HG02763 (cell line): Measurements from ENCODE around the gene TNS3.
"Not testable (repeated sequence)": the region's sequence is repeated elsewhere in the genome, so short reads cannot be mapped to it uniquely, and the experiment has no call there.

Source experiments
- ATAC-seq: cut with Tn5 transposase; IDR thresholded peaks from one replicate; pipeline ENCODE4 v1.9.1; 2021; ENCODE audit warnings: mild to moderate bottlenecking, moderate library complexity; ENCODE audit not compliant: unreplicated experiment

The TNS3 gene

DNA sequence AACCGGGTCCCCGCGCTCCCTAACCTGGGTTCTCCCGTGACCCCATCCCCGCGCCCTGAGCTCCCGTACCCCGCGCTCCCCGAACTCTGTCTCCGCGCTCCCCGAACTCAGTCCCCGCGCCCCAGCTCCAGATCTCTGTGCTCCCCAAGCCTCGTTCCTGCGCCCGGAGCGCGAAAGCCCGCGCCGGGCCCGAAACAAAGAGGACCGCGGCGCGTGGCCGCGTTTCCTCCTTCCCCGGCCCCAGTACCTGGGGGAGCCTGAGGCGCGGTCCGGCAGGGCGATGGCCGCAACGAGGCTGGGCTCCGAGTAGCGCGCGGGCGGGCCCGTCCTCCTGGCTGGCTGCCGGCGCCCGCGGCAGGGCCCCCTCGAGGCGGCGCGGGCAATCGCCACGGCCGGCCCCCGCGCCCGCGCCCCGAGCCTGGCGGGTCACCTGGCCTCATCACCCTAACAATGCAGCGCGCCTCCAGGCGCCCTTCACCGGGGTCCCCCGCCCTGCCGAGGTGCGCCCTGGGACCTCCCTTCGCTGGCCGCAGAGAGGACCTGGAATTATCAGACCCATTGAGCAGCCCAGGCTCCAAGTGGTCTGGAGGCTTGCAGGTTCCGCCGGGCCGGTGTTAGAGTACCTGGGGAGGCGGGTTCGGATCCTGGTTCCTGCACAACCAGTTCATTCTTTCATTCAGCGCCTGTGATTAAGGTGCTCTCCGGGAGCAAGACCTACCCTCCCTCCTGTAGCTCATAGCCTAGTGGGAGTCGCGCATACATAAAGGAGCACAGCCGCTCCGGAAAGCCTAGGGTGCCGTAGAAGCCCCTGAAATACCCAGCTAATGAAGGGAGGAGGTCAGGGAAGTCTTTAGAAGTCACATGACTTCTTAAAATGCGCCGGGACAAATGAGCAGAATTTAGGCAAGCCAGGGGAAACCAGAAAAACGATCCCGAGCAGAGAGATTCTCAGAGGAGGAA lies at the start of gene TNS3:
TNS3 (minus strand) TSS at position 308 of the 960 bp plus-strand sequence. CDS start 142,475 bp downstream, outside the sequence.
- ATAC-seq, result no peak

DNA sequence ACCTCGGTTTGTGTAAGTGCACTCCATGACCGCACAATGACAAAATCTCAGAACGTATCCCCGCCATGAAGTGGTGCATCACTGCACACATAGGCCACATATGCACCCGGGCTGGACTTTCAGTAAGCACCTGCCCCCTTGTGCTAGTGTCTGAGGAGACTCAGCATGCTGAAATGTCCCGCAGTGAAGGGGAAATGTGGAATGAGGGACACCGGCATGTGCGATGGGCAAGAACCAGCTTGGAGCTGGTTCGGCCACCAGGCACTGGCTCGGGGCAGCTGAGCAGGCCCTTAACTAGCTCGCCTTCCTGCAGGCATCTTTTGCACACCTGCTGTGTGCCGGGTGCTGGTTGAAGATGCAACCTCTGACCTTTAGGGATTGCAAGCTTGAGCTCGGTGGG lies 49.8 kb upstream of the TNS3 start:
- ATAC-seq, result no peak

- ATAC-seq, result no peak
Measured at GRCh38 chr7:47627580-47628283, 45.8 kb upstream of the TNS3 start.

DNA sequence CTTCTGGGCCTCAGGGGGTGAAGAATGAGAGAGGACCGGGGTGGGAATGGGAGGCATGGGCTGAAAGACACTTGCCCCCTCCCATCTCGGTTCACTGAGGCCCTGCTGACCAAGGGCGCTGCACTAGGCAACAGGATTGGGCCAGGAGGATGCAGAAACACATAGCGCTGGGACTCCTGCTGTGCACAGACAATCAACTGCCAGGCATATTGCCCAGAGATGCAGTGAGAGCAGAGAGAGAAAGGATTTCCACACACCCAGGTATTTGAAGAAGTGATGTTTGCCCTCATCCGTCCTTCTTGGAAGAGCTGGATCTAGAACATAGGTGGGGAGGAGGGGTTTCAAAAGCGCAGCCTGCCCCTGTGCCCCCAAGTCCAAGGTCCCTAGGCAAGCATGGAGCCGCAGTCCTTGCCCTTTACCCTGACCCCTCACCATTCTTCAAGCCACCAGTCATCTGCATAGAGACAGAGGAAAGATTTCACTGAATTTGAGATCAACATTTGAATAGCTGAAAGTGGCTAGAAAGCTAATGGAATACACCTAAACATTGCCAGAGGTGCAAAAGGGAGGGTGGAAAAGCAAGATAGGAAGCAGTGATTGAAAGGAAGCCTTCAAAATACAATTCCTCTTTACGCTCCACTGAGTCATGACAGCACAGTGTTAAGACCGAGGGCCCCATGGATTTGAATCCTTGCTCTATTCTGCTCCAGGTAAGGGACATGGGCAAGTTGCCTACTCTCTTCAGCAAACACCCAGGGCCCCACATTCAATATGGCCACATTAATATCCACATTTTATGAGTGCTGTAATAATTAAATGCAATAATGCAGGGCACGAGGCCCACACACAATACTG lies 44.2 kb upstream of the TNS3 start:
- no peak for ATAC-seq

DNA sequence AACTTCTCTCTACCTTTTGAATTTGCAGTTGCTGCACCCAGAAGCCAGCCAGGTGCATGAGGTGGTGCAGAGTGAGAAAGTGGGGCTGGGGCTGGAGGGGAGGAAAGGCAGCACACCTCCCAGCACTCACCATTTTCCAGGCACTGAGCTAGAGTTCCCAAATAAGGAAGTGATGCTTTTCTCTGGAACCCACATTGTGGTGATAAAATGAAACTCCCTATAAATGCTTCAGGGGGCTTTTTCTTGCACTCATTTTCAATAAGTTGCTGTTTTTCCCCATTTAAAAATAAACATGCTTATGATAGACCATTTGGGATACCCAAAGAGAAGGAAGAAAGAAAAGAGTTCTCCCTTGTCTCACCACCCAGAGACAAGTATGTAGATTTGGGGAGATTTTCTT lies 42.8 kb upstream of the TNS3 start:
- no peak for ATAC-seq

DNA sequence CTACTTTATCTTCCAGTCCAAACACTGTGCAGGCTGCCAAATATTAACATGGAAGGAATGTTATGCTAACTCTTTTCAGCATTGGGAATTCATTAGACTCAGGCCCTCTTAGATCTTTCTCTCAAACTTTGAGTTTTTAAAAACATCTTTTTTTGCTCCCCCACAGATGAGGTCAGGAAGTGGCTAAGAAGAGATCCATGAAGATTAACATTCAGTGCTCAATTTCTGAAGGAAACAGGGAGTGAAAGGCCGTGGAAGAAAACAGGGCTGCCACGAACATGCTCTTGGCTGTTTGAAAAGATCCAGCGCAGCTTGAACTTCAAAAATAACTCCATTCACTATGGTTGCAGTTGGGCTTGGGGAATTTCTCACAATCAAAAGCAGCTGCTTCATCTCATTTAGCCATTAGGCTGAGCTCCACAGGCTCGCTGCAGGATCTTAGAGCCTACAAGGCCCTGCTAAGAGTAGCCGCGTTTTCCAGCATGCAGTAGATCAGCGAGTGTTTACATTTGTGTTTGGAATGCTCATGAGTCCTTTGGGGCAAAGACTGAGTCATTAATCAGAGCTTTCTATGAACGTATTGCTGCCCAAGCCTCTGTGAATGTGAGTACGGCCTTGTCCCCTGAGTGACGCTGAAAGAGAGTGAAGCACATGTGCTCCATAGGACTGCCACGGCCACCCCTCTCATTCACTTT lies 41.2 kb upstream of the TNS3 start:
- no peak for ATAC-seq

DNA sequence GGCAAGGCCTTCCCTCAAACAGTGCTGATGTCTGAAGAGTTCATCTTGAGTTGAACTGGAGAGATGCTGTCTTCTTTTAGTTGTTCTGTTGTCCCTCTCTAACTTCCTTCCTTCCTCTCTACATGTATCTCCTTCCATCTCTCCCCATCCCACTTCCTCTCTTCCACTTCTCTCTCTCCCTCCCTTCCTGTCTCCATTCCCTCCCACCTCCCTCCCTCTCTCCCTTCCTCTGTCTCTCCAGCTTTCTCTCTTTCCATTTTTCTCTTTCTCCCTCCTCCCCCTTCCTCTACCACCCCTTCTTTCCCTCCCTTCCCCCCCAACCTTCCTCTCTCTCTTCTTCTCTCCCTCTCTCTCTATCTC lies 40.7 kb upstream of the TNS3 start:
- no peak for ATAC-seq

- ATAC-seq, result no peak
Measured at GRCh38 chr7:47621979-47622561, 40.2 kb upstream of the TNS3 start.

DNA sequence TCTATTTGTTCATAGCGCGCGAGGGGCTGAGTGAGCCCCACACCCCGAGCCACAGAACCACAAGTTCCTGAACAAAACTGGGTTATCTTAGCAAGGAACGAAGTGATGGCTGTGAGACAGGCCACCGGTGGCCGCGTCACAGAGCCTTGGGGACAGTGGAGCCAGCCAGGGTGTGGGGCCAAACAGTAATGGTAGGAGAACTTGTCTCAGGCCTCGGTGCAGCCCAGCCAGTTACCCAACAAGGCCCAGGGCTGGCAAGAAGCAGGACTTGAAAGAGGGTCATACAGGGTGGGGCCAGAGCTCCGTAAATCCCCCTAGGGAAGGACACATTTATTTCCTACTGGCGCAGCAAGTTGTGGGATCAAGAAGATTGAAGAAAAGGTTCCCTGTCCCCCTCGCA lies 39.4 kb upstream of the TNS3 start:
- ATAC-seq, result no peak

DNA sequence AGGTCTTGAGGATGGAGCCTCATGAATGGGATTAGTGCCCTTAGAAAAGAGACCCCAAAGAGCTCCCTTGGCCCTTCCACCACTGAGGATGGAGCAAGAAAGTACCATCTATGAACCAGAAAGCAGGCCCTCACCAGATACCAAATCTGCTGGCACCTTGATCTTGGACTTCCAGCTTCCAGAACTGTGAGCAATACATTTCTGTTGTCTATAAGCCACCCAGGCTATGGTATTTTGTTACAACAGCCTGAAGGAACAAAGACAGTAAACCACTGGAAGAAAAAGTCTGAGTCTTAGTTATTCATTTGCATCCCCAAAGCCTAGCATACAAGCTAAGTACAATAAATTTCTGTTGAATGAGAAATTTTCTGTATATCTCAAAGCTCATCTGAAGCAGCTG lies 37.9 kb upstream of the TNS3 start:
- ATAC-seq, result no peak

DNA sequence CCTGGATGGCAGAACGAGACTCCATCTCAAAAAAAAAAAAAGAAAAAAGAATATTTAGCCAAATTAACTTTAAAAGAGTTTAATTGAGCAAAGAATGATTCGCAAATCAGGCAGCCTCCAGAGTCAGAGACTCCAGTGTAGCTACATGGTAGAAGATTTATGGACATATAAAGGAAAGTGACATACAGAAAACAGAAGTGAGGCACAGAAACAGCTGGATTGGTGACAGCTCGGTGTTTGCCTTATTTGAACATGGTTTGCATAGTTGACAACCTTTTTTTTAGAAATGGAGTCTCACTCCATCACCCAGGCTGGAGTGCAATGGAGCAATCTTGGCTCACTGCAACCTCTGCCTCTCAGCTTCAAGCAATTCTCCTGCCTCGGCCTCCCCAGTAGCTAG lies 35.2 kb upstream of the TNS3 start:
- ATAC-seq, result no peak

- ATAC-seq, result no peak
Measured at GRCh38 chr7:47614450-47614849, 32.5 kb upstream of the TNS3 start.

DNA sequence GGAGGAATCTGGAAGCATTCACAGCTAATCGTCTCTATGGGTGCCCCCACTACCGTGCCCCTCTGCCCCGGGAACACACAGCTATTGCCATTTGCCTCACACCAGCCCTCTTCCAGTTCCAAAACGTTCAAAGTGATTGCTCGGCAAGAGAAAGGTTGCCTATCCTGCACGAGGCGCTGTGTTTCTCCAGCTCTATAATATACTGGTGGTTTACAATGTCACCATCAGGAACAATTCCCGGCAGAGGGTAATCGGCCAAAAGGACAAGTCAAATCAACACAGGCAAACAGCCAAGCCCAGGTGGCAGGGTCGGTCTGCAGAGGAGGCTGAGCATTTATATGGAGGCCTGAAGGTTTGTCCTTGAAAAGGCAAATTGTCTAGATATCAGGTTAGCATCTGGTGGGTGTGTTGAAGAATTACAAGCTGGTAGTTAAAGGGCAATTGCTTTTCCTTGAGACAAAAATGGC lies 29.2 kb upstream of the TNS3 start:
- ATAC-seq, result no peak

GRCh38 chr7:47610506-47611044 lies 28.7 kb upstream of the TNS3 start:
- ATAC-seq, result no peak

DNA sequence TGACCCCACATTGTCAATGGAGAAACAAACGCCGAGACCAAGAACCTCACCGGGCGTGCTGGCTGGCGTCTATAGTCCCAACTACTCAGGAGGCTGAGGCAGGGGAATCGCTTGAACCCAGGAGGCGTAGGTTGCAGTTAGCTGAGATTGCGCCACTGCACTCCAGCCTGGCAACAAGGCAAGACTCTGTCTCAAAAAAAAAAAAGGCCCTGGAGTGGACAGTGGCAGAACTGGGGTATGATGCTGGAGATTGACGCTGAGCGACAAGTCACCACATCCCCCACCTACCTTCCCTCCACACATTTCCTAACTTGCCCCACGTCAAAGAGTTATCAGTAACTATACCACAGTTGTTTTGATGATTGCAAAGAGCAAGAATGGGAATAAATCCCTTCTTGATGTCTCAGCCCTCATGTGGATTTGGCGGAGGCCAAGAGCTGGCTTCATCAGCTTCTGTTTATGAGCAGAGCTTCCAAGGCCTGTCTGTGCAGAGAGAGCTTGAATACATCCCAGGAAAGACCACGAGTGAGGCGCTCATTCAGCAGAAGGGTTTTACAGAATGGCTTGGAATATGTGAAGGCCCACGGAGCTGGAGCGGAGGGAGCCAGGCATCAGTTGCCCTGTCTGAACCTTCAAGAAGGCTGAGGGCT lies 28.0 kb upstream of the TNS3 start:
- no peak for ATAC-seq

DNA sequence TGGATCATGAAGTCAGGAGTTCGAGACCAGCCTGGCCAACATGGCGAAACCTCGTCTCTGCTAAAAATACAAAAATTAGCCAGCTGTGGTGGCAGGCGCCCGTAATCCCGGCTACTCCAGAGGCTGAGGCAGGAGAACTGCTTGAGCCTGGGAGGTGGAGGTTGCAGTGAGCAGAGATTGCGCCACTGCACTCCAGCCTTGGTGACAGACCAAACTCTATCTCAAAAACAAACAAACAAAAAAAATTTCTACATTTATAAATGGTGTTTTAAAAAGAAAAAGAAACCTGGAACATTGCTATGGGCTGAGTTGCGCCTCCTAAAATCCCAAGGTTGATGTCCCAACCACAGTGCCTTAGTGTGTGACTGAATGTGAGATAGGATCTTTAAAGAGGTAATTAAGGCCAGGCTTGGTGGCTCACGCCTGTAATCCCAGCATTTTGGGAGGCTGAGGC lies 24.7 kb upstream of the TNS3 start:
- not testable (repeated sequence) for ATAC-seq

GRCh38 chr7:47605816-47606575 lies 24.1 kb upstream of the TNS3 start:
- no peak for ATAC-seq

- ATAC-seq, result no peak
Measured at GRCh38 chr7:47604496-47604890, 22.6 kb upstream of the TNS3 start.
